ENCODE results near the gene HDAC9.

GRCh38 chr7:18450019-18450418 lies 45.5 kb upstream of the HDAC9 start:
- TF ChIP-seq CTCF (conservative IDR thresholded peaks at IDR 0.05 in 1 of 2, IDR thresholded peaks at IDR 0.05 in 1 of 2; ENCODE audit: low read depth in 1 of 2, low read length in 2 of 2) (no peak), EZH2 (IDR thresholded peaks at IDR 0.05; ENCODE audit: low read length, missing control alignments) (no peak)

All from fibroblast of lung (primary cell).